ENCODE data around the gene SULT2B1.

GRCh38 chr19:48514123-48514458, 37.9 kb upstream of the SULT2B1 start:
- TF ChIP-seq EP300 (IDR thresholded peaks at IDR 0.05; ENCODE audit: low read depth) (no peak), CTCF (IDR thresholded peaks at IDR 0.05) (no peak), POLR2AphosphoS5 (IDR thresholded peaks at IDR 0.05) (no peak)

Data from transverse colon (tissue), 4 donors.